Left ventricle myocardium inferior (tissue), 1 donor: ENCODE data around the gene MIB2. TPM values are rescaled to one million over a fixed set of nuclear protein-coding genes. Genes with fewer than 3 reads are reported as not detected.

Source experiments
- DNase-seq: peaks from one replicate; pipeline ENCODE4 v3.0.0-alpha.2; 2020
- H3K27ac ChIP-seq: fragments of 200-600 bp; replicated peaks from 2 replicates; pipeline ENCODE4 v1.8.0; 2021
- H3K27me3 ChIP-seq: fragments of 200-600 bp; 2 replicates; pipeline ENCODE4 v1.8.0; 2021; ENCODE audit warnings: low read depth
- H3K36me3 ChIP-seq: fragments of 200-600 bp; 2 replicates; pipeline ENCODE4 v1.8.0; 2021
- H3K4me1 ChIP-seq: fragments of 200-600 bp; 2 replicates; pipeline ENCODE4 v1.8.0; 2021
- H3K4me3 ChIP-seq: fragments of 200-600 bp; 2 replicates; pipeline ENCODE4 v1.8.0; 2021; ENCODE audit warnings: mild to moderate bottlenecking, moderate library complexity
- H3K9me3 ChIP-seq: fragments of 200-600 bp; replicated peaks from 2 replicates; pipeline ENCODE4 v1.8.0; 2021
- CTCF ChIP-seq: fragments of 200-600 bp; IDR thresholded peaks from 2 replicates; pipeline ENCODE4 v1.8.0; 2021; ENCODE audit warnings: antibody characterized with exemption, mild to moderate bottlenecking, borderline replicate concordance
- intact Hi-C: fragments of 100-400 bp; cut with micrococcal nuclease; formaldehyde crosslinking; loops from one replicate; pipeline ENCODE4 v1.11.0; 2022
- total RNA-seq: library from RNA; stranded (reverse); fragmentation: NEBNext Ultra II Directional; extraction: Animal tissue kit (Norgen Biotek cat#: 25700); gene quantifications from one replicate; pipeline ENCODE4 v1.2.1, GENCODE V29; 2021
- donor health status: DM: no; HTN: yes; CAD: no; lungs with severe emphysema.

Gene MIB2
- total RNA-seq, 1 donor from 2014 or later: 129 TPM

GRCh38 chr1:1606232-1606631 is 9.1 kb upstream of the MIB2 start:
- no peak overlapping the region for H3K27ac ChIP-seq
- DNase-seq: no peak

GRCh38 chr1:1609822-1610485 is 5.3 kb upstream of the MIB2 start:
- no peak for DNase-seq
- intact Hi-C loops: no loop called here
- H3K9me3 ChIP-seq: no peaks in the 10 kb centered on the region

More at GRCh38 chr1:1606232-1606631, 9.1 kb upstream of the MIB2 start:
- no peak for TF ChIP-seq CTCF
- Histone ChIP-seq H3K27me3 (peaks cover 36% of the 10 kb centered on the region), H3K4me1 (no peaks in the 10 kb centered on the region), H3K36me3 (no peaks in the 10 kb centered on the region), H3K9me3 (no peaks in the 10 kb centered on the region), H3K4me3 (no peak overlapping the region)
- intact Hi-C loops: no loop called here

GRCh38 chr1:1610796-1611195 is 4.5 kb upstream of the MIB2 start:
- no peaks in the 10 kb centered on the region for H3K27me3 ChIP-seq
- peak overlapping the region; percentile 30 for H3K27ac ChIP-seq
- peaks cover 23% of the 10 kb centered on the region for H3K4me1 ChIP-seq
- no peak for TF ChIP-seq CTCF
- H3K36me3 ChIP-seq: no peaks in the 10 kb centered on the region
- intact Hi-C loops: no loop called here
- DNase-seq: no peak
- no peak overlapping the region for H3K4me3 ChIP-seq
- H3K9me3 ChIP-seq: no peaks in the 10 kb centered on the region

More at GRCh38 chr1:1609822-1610485, 5.3 kb upstream of the MIB2 start:
- peaks cover under 1% of the 10 kb centered on the region for H3K27me3 ChIP-seq
- H3K27ac ChIP-seq: no peak overlapping the region
- H3K36me3 ChIP-seq: no peaks in the 10 kb centered on the region
- H3K4me1 ChIP-seq: peaks cover 18% of the 10 kb centered on the region
- H3K4me3 ChIP-seq: no peak overlapping the region
- no peak for TF ChIP-seq CTCF

GRCh38 chr1:1612104-1612400 is 3.2 kb upstream of the MIB2 start:
- DNase-seq: no peak
- H3K9me3 ChIP-seq: no peaks in the 10 kb centered on the region
- no peak overlapping the region for H3K27ac ChIP-seq
- intact Hi-C loops: no loop called here
- H3K36me3 ChIP-seq: no peaks in the 10 kb centered on the region
- H3K27me3 ChIP-seq: no peaks in the 10 kb centered on the region
- H3K4me1 ChIP-seq: peaks cover 32% of the 10 kb centered on the region
- no peak overlapping the region for H3K4me3 ChIP-seq
- no peak for TF ChIP-seq CTCF

GRCh38 chr1:1613509-1614082 is 1.7 kb upstream of the MIB2 start:
- Histone ChIP-seq H3K36me3 (peaks cover 9% of the 10 kb centered on the region), H3K9me3 (no peaks in the 10 kb centered on the region), H3K4me3 (peak overlapping the region; percentile 82), H3K4me1 (peaks cover 39% of the 10 kb centered on the region), H3K27ac (peak overlapping the region; percentile 99), H3K27me3 (no peaks in the 10 kb centered on the region)
- intact Hi-C loops: no loop called here
- no peak for TF ChIP-seq CTCF
- DNase-seq: no peak
